GM12878 (cell line): ENCODE measurements around the gene ABCC1. TPM values are rescaled to one million over a fixed set of nuclear protein-coding genes. Genes with fewer than 3 reads are reported as not detected.

Source experiments
- ATAC-seq: fragments of 200-7000 bp; cut with Tn5 transposase; 3 replicates; pipeline ENCODE4 v1.9.1; 2020; ENCODE audit warnings: mild to moderate bottlenecking, moderate library complexity
- BruUV-seq: library from RNA; stranded (reverse); fragments of 400-500 nt; replicated peaks from 2 replicates; lab custom pipeline; 2021; lab: Mats Ljungman, UMichigan
- CTCF ChIA-PET: fragments of 300-600 bp; sonication (Branson Sonifier 250); formaldehyde crosslinking; extraction: SDS; loops from one replicate; lab custom pipeline; 2021; ENCODE audit warnings: inconsistent platforms; lab: Yijun Ruan, JAX
- POLR2A ChIA-PET: fragments of 350-600 bp; formaldehyde crosslinking; extraction: SDS; loops from one replicate; lab custom pipeline; 2021; ENCODE audit warnings: inconsistent platforms; lab: Charles Lee
- RAD21 ChIA-PET: fragments of 300-600 bp; sonication (Branson Sonifier 250); formaldehyde crosslinking; loops from one replicate; lab custom pipeline; 2023; ENCODE audit warnings: antibody characterized with exemption; ENCODE audit not compliant: unreplicated experiment; lab: Charles Lee
- SMC1A ChIA-PET: fragments of 300-600 bp; sonication (Branson Sonifier 250); formaldehyde crosslinking; loops from one replicate; lab custom pipeline; 2023; ENCODE audit not compliant: unreplicated experiment, uncharacterized antibody; lab: Charles Lee
- DNase-seq: peaks from one replicate; pipeline ENCODE4 v3.0.0-alpha.2; 2011; ENCODE audit warnings: low read depth, low spot score
- FAIRE-seq: peaks from 3 replicates; lab custom pipeline; 2011; peaks lifted over from hg19 to GRCh38; lab: Jason Lieb, UNC
- H2AFZ ChIP-seq: 2 replicates; pipeline ENCODE4 v1.6.0; 2011; ENCODE audit warnings: low read depth, low read length, control low read depth; ENCODE audit not compliant: control insufficient read depth
- H3K27ac ChIP-seq: 2 replicates; pipeline ENCODE4 v1.5.1; 2011; ENCODE audit warnings: control low read depth; ENCODE audit not compliant: control insufficient read depth, insufficient read depth
- H3K27me3 ChIP-seq, 2 experiments: replicated peaks in 1 of 2; 2 replicates each; pipeline versions ENCODE4 v1.6.0 to v1.6.1; 2011; ENCODE audit warnings: low read length in 1 of 2; ENCODE audit not compliant: control insufficient read depth in 2 of 2, insufficient read depth in 2 of 2
- H3K36me3 ChIP-seq, 2 experiments: 2 replicates each; pipeline ENCODE4 v1.5.1; 2011; ENCODE audit warnings: low read length in 1 of 2; ENCODE audit not compliant: control insufficient read depth in 2 of 2, insufficient read depth in 2 of 2
- H3K4me1 ChIP-seq: 2 replicates; pipeline ENCODE4 v1.6.1; 2011; ENCODE audit warnings: mild to moderate bottlenecking, low read length, moderate library complexity, mixed read lengths; ENCODE audit not compliant: control insufficient read depth, insufficient read depth
- H3K4me2 ChIP-seq: 2 replicates; pipeline ENCODE4 v1.6.0; 2011; ENCODE audit warnings: control low read depth; ENCODE audit not compliant: control insufficient read depth, insufficient read depth
- H3K4me3 ChIP-seq: fragments of 200-600 bp; sonication (generic); 2 replicates; pipeline ENCODE4 v1.5.1; 2016
- H3K79me2 ChIP-seq: 2 replicates; pipeline ENCODE4 v1.6.0; 2011; ENCODE audit warnings: low read length; ENCODE audit not compliant: control insufficient read depth, insufficient read depth
- H3K9ac ChIP-seq: 2 replicates; pipeline ENCODE4 v1.8.0; 2011; ENCODE audit warnings: low read length, control low read depth, mixed read lengths; ENCODE audit not compliant: control insufficient read depth, insufficient read depth
- H3K9me3 ChIP-seq: replicated peaks from 3 replicates; pipeline ENCODE4 v1.5.1; 2011; ENCODE audit warnings: mild to moderate bottlenecking, low read length; ENCODE audit not compliant: control insufficient read depth, insufficient read depth
- H4K20me1 ChIP-seq: 2 replicates; pipeline ENCODE4 v1.6.0; 2011; ENCODE audit not compliant: control insufficient read depth, insufficient read depth
- BACH1 ChIP-seq: fragments of 450-650 bp; IDR thresholded peaks from 2 replicates; pipeline ENCODE4 v1.6.1; 2017; ENCODE audit warnings: mild to moderate bottlenecking, borderline replicate concordance
- E4F1 ChIP-seq: fragments of 450-650 bp; IDR thresholded peaks from 2 replicates; pipeline ENCODE4 v1.6.1; 2018; ENCODE audit warnings: borderline replicate concordance, mild to moderate bottlenecking; ENCODE audit not compliant: partially characterized antibody
- FOXK2 ChIP-seq: fragments of 450-650 bp; IDR thresholded peaks from 2 replicates; pipeline ENCODE4 v1.6.1; 2017; ENCODE audit warnings: mild to moderate bottlenecking, moderate library complexity
- HCFC1 ChIP-seq: fragments of 150-350 bp; IDR thresholded peaks from 2 replicates; pipeline ENCODE4 v1.6.1; 2014; ENCODE audit warnings: low read length
- MXI1 ChIP-seq: fragments of 150-350 bp; IDR thresholded peaks from 2 replicates; pipeline ENCODE4 v1.6.1; 2011; ENCODE audit warnings: low read depth, mild to moderate bottlenecking, inconsistent platforms, low read length, improper control_type of control experiment
- NBN ChIP-seq: fragments of 450-650 bp; IDR thresholded peaks from 2 replicates; pipeline ENCODE4 v1.6.1; 2016
- PAX5 ChIP-seq: IDR thresholded peaks from 2 replicates; pipeline ENCODE4 v1.6.1; 2011; ENCODE audit warnings: low read depth, low read length, borderline replicate concordance
- PAX8 ChIP-seq: fragments of 450-650 bp; IDR thresholded peaks from 2 replicates; pipeline ENCODE4 v1.6.1; 2017; ENCODE audit warnings: mild to moderate bottlenecking, moderate library complexity
- RCOR1 ChIP-seq: conservative IDR thresholded peaks from 2 replicates; pipeline ENCODE4 v1.6.1; 2012; ENCODE audit warnings: low read depth, low read length, improper control_type of control experiment
- RUNX3 ChIP-seq: IDR thresholded peaks from 2 replicates; pipeline ENCODE4 v1.6.1; 2012; ENCODE audit warnings: low read length, inconsistent platforms
- TCF12 ChIP-seq: IDR thresholded peaks from 2 replicates; pipeline ENCODE4 v1.6.1; 2011; ENCODE audit warnings: low read depth, mild to moderate bottlenecking, low read length
- WGBS: methylation state at CpG from one replicate; pipeline ENCODE4 v1.1.6; 2016; ENCODE audit warnings: low lambda C conversion rate; ENCODE audit not compliant: insufficient replicate concordance, insufficient coverage; ENCODE audit errors: missing lambda C conversion rate; 5-methylcytosine and 5-hydroxymethylcytosine counted together
- in situ Hi-C: fragments of 300-500 bp; cut with MboI; formaldehyde crosslinking; loops from 9 replicates; pipeline ENCODE4 v1.14.3; 2018; ENCODE audit warnings: mixed read lengths
- intact Hi-C: fragments of 100-400 bp; cut with micrococcal nuclease; formaldehyde crosslinking; loops from one replicate; pipeline ENCODE4 v1.14.2; 2022; ENCODE audit not compliant: unreplicated experiment
- polyA plus RNA-seq, 11 experiments: library from polyadenylated mRNA; depleted of rRNA in 4 of 11; unstranded in 6 of 11; stranded (reverse) in 5 of 11; fragments of >200 nt; fragmentation: Nextera tagmentation in 4 of 11; fragmentation: Illumina TruSeq in 1 of 11; extraction: Ambion mirVana in 4 of 11; extraction: Trizol in 1 of 11; gene quantifications; 1 replicate in 1 of 11; 2 replicates in 10 of 11; pipeline versions ENCODE4 v1.2.1 to v1.2.3, GENCODE V29; 2011 to 2016; ENCODE audit warnings: inconsistent platforms in 2 of 11, missing spikeins in 2 of 11, low read depth in 1 of 11
- total RNA-seq, 4 experiments: library from RNA; depleted of rRNA in 3 of 4; stranded (reverse); fragments of >200 nt in 3 of 4; fragmentation: Illumina TruSeq in 1 of 4; extraction: Trizol in 1 of 4; gene quantifications; 2 replicates each; pipeline versions ENCODE4 v1.2.1 to v1.2.3, GENCODE V29; 2013 to 2021
- TF ChIP-seq, protein P1 (sequence below): IDR thresholded peaks from 2 replicates; pipeline ENCODE4 v1.6.1; 2011; ENCODE audit warnings: low read depth, low read length, improper control_type of control experiment, borderline replicate concordance
- TF ChIP-seq, protein P2 (sequence below): fragments of 450-650 bp; IDR thresholded peaks from 2 replicates; pipeline ENCODE4 v1.6.1; 2017; ENCODE audit warnings: antibody characterized with exemption, mild to moderate bottlenecking, moderate library complexity

ABCC1 gene
- total and polyA plus RNA-seq, 10 of the 15 experiments (the other 5 are each of a cell fraction or from before 2014, with no cell fraction given): 3.2 to 44.6 (median 14.5) TPM

- ChIA-PET SMC1A (interaction anchor here (1.3 to 5.1 kb wide), 2 partner anchors 14 to 58 kb away, joined by 4 to 31 read pairs; no protein-coding TSS in a partner anchor), POLR2A (no interaction called here), CTCF (interaction anchor here (0.9 to 1.3 kb wide), 3 partner anchors 15 to 135 kb away, joined by 3 read pairs; no protein-coding TSS in a partner anchor), RAD21 (interaction anchor here (1.0 to 1.6 kb wide), 3 partner anchors 50 to 63 kb away, joined by 3 to 4 read pairs (median 3); no protein-coding TSS in a partner anchor)
- intact Hi-C loops: no loop called here
- Histone ChIP-seq H3K4me3 (no peak overlapping the region), H3K9ac (no peak overlapping the region), H3K36me3 (peaks cover 17 to 19% of the 10 kb centered on the region in 2 experiments), H2AFZ (no peak overlapping the region), H3K27me3 (no peaks in the 10 kb centered on the region), H3K79me2 (peaks cover 12% of the 10 kb centered on the region), H3K4me2 (no peak overlapping the region), H4K20me1 (no peaks in the 10 kb centered on the region), H3K27ac (no peak overlapping the region), H3K4me1 (peaks cover 26% of the 10 kb centered on the region), H3K9me3 (no peaks in the 10 kb centered on the region)
- WGBS: 77% methylated on average over 3 of the region's 3 CpGs
- ATAC-seq (no peak), DNase-seq (no peak), FAIRE-seq (no peak)
- BruUV-seq: no TSS peak
- in situ Hi-C loops: no loop called here
- TF ChIP-seq NBN (no peak), PAX5 (no peak), RUNX3 (no peak), PAX8 (no peak), RCOR1 (no peak), FOXK2 (no peak), BACH1 (no peak), TCF12 (no peak), HCFC1 (no peak), E4F1 (no peak), MXI1 (no peak)
- TF ChIP-seq, protein P1, sequence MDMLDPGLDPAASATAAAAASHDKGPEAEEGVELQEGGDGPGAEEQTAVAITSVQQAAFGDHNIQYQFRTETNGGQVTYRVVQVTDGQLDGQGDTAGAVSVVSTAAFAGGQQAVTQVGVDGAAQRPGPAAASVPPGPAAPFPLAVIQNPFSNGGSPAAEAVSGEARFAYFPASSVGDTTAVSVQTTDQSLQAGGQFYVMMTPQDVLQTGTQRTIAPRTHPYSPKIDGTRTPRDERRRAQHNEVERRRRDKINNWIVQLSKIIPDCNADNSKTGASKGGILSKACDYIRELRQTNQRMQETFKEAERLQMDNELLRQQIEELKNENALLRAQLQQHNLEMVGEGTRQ: no peak
- TF ChIP-seq, protein P2, sequence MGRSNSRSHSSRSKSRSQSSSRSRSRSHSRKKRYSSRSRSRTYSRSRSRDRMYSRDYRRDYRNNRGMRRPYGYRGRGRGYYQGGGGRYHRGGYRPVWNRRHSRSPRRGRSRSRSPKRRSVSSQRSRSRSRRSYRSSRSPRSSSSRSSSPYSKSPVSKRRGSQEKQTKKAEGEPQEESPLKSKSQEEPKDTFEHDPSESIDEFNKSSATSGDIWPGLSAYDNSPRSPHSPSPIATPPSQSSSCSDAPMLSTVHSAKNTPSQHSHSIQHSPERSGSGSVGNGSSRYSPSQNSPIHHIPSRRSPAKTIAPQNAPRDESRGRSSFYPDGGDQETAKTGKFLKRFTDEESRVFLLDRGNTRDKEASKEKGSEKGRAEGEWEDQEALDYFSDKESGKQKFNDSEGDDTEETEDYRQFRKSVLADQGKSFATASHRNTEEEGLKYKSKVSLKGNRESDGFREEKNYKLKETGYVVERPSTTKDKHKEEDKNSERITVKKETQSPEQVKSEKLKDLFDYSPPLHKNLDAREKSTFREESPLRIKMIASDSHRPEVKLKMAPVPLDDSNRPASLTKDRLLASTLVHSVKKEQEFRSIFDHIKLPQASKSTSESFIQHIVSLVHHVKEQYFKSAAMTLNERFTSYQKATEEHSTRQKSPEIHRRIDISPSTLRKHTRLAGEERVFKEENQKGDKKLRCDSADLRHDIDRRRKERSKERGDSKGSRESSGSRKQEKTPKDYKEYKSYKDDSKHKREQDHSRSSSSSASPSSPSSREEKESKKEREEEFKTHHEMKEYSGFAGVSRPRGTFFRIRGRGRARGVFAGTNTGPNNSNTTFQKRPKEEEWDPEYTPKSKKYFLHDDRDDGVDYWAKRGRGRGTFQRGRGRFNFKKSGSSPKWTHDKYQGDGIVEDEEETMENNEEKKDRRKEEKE: no peak
Observed at GRCh38 chr16:16010194-16010593, 60.8 kb downstream of the ABCC1 start.
